Mononuclear cell (primary cell): ENCODE results near the gene SRRM2. TPM values are rescaled to one million over a fixed set of nuclear protein-coding genes. Genes with fewer than 3 reads are reported as not detected.

Experiments used
- H3K27me3 ChIP-seq: 2 replicates; pipeline ENCODE4 v1.6.0; 2011; ENCODE audit warnings: low read length, control low read depth; ENCODE audit not compliant: insufficient read depth
- H3K4me1 ChIP-seq: 2 replicates; pipeline ENCODE4 v1.5.1; 2011; ENCODE audit warnings: mild to moderate bottlenecking, low read length, control low read depth; ENCODE audit not compliant: insufficient read depth
- H3K4me3 ChIP-seq: 2 replicates; pipeline ENCODE4 v1.5.1; 2011; ENCODE audit warnings: mild to moderate bottlenecking, low read length, moderate library complexity
- H3K9me3 ChIP-seq: 2 replicates; pipeline ENCODE4 v1.5.1; 2011; ENCODE audit warnings: low read depth, mild to moderate bottlenecking, control low read depth, low read length
- total RNA-seq: library from RNA; depleted of rRNA; stranded (reverse); fragments of >200 nt; gene quantifications from one replicate; pipeline ENCODE4 v1.2.3, GENCODE V29; 2012

Gene SRRM2
- total RNA-seq, 1 donor = 195 TPM

DNA sequence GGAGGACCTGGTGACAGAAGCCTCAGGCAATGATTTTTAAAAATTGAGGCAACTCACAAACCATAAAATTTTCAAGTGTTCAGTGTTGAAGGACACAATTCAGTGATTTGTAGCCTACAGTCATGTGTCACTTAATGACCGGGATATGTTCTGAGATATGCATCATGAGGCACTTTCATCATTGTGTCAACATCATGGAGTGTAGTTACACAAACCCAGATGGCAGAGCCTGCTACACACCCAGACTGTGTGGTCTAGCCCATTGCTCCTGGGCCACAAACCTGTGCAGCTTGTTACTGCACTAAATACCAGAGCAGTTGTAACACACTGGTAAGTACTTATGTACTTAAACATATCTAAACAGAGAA, 47.4 kb downstream of the SRRM2 start:
- H3K27me3 ChIP-seq = no peaks in the 10 kb centered on the region
- H3K9me3 ChIP-seq = peaks cover 11% of the 10 kb centered on the region
- peaks cover 15% of the 10 kb centered on the region for H3K4me1 ChIP-seq
- H3K4me3 ChIP-seq = no peak overlapping the region

DNA sequence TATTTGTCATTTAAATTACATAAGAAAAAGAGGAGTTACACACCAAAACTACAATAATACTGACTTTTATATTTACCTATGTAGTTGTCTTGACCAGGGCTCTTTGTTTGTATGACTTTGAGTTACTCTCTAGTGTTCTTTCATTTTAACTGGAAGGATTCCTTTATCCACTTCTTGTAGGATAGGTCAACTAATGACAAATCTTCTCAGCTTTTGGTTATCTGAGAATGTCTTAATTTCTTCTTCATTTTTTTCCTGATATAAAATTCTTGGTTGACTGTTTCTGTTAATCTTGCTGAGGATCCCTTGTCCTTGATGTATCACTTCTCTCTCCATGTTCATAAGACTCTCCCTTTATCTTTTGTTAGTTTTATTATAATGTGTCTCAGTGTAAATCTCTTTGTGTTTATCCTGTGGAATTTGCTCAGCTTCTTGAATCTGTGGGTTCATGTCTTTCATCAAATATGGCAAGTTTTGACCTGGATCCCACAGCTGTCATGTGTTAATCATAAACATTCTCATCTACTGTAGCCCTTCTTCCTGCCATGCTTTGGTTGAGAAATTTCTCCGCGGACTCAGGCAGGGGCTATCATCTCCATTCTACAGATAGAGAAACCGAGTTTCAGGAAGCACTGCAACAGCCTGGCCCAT, 51.2 kb downstream of the SRRM2 start:
- H3K4me3 ChIP-seq = no peak overlapping the region
- H3K27me3 ChIP-seq = no peaks in the 10 kb centered on the region
- peaks cover 11% of the 10 kb centered on the region for H3K9me3 ChIP-seq
- H3K4me1 ChIP-seq = no peaks in the 10 kb centered on the region

DNA sequence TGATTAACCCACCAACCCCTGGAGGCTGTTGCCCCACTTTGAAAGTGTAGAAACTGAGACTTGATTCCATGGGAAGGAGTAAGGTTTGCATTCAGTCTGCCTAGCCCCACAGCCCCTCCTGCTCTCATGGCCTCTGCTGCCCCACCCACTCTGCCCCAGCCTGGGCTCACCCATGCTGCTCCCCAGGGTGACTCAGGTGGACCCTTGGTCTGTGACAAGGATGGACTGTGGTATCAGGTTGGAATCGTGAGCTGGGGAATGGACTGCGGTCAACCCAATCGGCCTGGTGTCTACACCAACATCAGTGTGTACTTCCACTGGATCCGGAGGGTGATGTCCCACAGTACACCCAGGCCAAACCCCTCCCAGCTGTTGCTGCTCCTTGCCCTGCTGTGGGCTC, 52.3 kb downstream of the SRRM2 start:
- H3K27me3 ChIP-seq = no peaks in the 10 kb centered on the region
- H3K9me3 ChIP-seq = peaks cover 11% of the 10 kb centered on the region
- H3K4me1 ChIP-seq = no peaks in the 10 kb centered on the region
- H3K4me3 ChIP-seq = no peak overlapping the region

DNA sequence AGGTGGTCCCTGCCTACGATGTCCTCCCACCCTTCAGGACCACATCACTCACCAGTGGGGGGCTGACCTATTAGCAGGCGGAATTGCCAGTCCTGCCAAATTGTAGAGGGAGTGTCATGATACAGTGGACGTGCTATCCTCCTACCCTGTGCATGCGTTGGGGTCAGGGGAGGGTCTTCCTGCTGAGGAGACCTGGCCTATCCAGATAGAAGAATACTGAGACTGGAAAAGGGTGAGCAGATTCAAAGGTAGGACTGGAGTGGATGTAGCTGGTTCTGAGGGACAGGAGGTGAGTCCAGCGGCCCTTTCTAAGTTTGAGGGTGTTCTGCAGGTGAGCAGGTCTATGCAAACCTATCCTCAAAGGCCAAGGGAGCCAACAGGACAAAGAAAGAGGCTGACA, 53.8 kb downstream of the SRRM2 start:
- H3K27me3 ChIP-seq = no peaks in the 10 kb centered on the region
- no peak overlapping the region for H3K4me3 ChIP-seq
- peaks cover 11% of the 10 kb centered on the region for H3K9me3 ChIP-seq
- no peaks in the 10 kb centered on the region for H3K4me1 ChIP-seq

DNA sequence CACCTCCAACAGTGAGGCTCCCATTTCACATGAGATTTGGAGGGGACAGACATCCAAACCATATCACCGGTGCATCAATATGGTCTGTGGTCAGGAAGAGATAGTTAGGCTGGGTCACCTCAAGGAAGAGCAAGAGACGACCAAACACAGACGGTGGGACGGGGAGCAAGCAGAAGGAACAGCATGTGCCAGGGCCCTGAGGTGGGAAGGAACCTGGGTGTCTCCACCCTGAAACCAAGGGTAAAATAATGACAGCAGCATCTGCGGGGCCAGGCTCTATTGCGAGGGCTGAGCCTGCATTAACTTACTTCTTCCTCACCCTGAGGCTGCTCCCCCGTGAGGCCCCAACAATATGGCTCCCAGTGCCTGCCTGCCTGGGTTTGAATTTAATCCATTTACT, 55.7 kb downstream of the SRRM2 start:
- H3K9me3 ChIP-seq = peaks cover 11% of the 10 kb centered on the region
- no peaks in the 10 kb centered on the region for H3K4me1 ChIP-seq
- H3K4me3 ChIP-seq = no peak overlapping the region
- no peaks in the 10 kb centered on the region for H3K27me3 ChIP-seq

DNA sequence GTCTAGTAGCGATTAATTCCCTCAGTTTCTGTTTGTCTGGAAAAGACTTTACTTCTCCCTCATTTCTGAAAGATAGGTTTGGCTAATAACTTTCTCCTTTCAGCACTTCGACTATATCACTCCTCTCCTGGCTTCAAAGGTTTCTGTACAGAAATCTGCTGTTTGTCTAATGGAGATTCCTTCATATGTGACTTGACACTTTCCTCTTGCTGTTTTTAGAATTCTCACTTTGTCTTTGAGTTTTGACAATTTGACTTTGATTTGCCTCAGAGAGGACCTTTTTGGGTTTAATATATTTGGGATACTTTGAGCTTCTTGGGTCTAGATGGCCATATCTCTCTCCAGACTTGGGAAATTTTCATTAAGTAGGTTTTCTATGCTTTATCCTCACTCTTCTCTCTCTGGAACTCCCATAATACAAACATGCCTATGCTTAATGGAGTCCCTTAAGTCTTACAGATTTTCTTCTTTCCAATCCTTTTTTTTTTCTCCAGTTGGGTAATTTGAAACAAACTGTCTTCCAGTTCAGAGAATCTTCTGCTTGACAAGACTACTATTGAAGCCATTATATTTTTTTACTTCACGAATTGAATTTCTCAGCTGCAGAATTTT, 56.8 kb downstream of the SRRM2 start:
- H3K27me3 ChIP-seq = no peaks in the 10 kb centered on the region
- peaks cover 1% of the 10 kb centered on the region for H3K9me3 ChIP-seq
- H3K4me3 ChIP-seq = no peak overlapping the region
- H3K4me1 ChIP-seq = no peaks in the 10 kb centered on the region

DNA sequence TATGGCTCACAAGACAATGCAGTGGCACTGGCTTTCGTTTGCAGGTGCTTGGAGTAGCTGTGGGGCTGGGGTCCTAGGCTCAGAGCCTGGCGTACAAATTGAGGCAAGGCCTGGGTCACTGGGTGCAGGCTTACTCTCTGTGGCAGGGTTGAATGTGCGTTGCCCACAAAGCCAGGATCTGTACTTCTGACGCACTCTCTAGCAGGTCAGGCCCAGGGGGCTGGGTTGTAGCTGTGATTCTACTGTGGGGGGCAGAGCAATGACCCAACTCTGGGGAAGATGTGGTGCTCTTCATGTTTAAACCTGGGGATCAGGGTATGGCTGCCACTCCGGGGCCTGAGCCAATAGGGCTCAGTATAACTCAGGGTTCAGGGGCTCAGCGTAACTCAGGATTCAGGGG, 58.2 kb downstream of the SRRM2 start:
- no peaks in the 10 kb centered on the region for H3K27me3 ChIP-seq

DNA sequence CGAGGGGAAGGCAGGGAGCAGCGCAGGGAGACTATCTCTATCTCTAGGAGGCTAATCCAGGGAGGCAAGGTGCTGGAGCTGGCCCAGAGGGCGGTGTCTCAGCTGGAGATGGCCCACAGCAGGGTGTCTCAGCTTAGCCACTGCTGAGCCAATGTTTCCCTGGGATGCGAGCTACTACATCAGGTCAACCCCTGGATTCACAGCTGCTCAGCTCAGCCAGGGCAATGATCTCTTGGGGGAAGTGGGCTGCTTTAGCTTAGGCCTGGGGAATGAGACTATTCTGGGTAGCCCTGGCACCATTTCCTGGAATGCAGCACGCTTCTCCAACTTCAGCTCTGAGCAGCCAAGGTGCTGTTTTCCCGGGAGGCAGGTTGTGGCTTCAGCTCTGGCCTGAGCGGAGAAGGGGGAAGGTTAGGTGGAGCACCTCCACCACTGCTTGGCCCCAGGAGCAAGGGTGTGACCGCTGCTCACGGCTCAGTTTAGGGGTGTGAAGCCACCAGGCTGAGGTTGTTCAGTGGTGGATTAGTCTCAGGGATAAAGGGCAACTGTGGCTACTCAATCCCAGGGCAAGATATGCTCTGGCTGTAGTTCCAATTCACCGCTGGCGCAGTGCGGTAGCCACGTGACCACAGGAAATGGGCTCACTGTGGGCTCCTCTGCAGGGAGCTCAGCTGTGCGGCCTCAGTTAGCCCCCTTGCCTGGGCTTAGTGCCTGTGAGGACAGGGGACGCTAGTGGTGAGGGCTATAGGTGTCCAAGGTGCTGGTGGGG, 59.4 kb downstream of the SRRM2 start:
- Histone ChIP-seq H3K4me3 (no peak overlapping the region), H3K27me3 (no peaks in the 10 kb centered on the region), H3K9me3 (no peaks in the 10 kb centered on the region)

More for the DNA sequence above, 58.2 kb downstream of the SRRM2 start:
- Histone ChIP-seq H3K4me3 (no peak overlapping the region), H3K9me3 (no peaks in the 10 kb centered on the region), H3K4me1 (no peaks in the 10 kb centered on the region)

DNA sequence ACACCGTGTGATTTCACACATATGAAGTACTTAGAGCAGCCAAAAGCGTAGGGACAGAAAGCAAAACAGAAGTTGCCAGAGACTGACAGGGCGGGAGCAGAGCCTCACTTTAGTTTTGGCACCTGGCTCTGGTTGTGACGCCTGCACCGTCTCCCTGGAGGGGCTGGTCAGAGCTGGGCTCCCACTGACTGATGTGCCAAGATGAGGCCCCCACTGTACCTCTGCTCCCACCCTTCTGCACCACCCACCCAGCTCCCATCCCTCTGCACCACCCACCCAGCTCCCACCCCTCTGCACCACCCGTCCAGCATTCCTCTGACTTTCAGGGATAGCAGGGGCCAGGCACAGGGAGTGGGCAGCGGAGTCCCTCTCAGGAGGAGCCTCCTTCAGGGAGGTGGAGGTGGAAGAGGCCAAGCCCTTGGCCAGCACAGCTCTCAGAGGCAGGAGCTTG, 61.4 kb downstream of the SRRM2 start:
- Histone ChIP-seq H3K9me3 (no peaks in the 10 kb centered on the region), H3K27me3 (no peaks in the 10 kb centered on the region), H3K4me1 (no peaks in the 10 kb centered on the region), H3K4me3 (no peak overlapping the region)

More for the DNA sequence above, 59.4 kb downstream of the SRRM2 start:
- H3K4me1 ChIP-seq = no peaks in the 10 kb centered on the region

DNA sequence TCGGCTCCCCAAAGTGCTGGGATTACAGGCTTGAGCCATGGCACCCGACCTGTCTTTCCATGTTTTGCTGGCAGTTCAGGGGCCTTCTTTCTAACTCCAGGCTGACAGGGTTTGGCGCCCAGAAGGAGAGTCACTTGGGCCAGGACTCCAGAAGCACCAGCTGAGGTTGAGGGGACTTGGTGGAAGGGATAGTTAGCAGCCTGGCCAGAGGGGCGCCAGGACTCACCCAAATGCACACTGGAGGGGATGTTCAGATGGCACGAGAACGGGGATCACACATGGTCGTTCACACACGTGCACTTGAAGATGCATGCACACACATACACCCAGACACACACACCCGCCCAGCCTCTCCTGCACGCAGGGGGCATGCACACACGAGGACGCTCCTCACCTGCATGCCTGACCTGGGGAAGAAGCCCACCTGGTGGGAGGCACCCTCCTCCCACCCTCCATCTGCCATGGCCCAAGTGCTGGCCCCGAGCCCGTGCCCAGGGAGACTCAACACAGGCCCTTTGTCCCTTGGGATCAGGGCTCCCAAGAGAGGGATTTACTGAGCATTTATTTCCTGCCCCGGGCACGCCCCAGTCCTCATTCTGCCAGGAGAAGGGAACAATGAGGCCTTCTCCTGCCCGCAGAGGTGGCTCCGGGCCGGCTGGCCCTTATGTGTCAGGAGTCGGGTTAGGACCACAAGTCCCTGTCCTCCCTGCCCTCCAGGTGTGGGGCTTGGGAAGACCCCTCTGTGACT, 62.3 kb downstream of the SRRM2 start:
- H3K27me3 ChIP-seq = no peaks in the 10 kb centered on the region

DNA sequence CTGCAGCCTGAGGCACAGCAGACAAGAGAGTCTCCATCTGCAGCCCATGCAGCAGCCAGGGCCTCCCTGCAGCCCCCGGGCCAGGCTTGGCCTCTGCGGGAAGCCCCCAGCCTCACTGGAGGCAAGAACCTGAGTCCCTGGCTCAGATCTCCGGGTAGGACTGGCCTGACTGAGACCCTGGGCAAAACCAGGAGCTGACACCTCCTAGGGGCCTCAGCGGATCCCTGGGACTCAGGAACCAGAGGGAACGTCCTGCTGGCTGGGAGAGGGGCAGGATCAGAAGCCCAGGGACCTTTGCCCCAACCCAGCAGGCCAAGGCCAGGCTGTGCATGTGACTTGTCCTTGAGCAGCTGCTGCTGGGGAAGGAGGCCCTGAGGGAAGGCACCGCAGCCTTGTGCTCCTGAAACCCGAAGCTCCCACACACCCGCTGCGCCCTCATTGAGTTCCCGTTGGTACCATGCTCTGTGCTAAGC, 62.9 kb downstream of the SRRM2 start:
- Histone ChIP-seq H3K4me3 (no peak overlapping the region), H3K27me3 (no peaks in the 10 kb centered on the region), H3K4me1 (no peaks in the 10 kb centered on the region), H3K9me3 (no peaks in the 10 kb centered on the region)

More for the DNA sequence above, 62.3 kb downstream of the SRRM2 start:
- no peaks in the 10 kb centered on the region for H3K4me1 ChIP-seq
- no peak overlapping the region for H3K4me3 ChIP-seq
- no peaks in the 10 kb centered on the region for H3K9me3 ChIP-seq

DNA sequence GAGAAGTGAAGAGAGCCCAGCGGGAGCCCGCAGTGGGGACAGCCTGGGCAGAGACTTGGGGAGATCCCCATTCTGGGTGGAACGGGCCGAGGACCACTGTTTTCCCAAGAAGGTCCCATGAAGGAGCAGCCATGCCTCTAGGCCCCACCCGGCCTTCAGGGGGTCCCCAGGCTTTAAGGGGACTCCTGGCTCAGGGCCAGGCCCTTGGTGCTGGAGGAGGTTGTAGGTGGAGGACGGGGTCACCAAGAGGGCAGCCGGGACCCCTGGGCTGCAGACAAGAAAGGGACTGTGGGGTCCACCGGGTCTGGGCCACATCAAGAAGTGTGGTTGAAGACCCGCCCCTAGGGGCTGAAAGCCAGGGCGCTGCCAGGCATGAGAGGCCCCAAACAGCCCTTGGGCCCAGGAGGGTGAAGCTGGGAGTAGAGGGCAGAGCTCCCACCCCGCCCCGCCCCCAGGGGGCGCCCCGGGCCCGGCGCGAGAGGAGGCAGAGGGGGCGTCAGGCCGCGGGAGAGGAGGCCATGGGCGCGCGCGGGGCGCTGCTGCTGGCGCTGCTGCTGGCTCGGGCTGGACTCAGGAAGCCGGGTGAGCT, 64.4 kb downstream of the SRRM2 start, which contains the start of gene PRSS21:
PRSS21 (plus strand) TSS at position 487 of the 589 bp plus-strand sequence; CDS start at position 519, 32 bp downstream.
- Histone ChIP-seq H3K9me3 (no peaks in the 10 kb centered on the region), H3K4me3 (no peak within 1 kb of the TSS), H3K4me1 (no peaks in the 10 kb centered on the region), H3K27me3 (no peaks in the 10 kb centered on the region)

DNA sequence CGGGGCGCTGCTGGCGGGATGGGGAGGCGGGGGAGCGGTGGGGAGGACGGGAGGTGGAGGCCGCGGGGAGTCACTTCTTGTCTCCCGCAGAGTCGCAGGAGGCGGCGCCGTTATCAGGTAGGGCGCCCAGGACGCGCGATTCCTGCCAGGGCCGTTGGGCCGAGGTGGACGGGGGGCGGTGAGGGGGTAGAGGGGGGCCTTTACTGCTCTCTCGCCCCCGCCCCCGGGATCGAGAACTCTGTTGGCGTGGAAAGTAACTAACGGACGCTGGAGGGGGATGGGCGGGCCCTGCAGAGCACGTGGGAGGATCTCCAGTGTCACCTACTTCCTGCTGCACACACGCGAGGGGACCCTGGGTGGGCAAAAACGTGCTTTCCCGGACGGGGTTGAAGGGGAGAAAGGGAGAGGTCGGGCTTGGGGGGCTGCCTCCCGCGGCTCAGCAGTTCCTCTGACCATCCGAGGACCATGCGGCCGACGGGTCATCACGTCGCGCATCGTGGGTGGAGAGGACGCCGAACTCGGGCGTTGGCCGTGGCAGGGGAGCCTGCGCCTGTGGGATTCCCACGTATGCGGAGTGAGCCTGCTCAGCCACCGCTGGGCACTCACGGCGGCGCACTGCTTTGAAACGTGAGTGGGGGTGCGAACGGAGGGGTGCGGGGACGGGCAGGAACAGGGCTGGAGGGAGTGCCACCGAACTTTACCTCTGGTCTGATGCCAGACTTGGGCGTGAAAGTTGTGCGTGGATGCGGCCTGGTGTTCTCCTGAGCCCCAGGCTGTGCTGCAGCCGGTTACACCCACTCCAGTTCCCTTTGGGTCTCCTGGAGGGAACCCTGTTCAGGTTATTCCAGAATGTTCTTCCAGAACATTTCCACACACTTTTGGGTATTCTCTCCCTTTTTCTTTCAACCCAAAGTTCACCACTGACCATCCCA, 65.2 kb downstream of the SRRM2 start:
- Histone ChIP-seq H3K4me3 (no peak overlapping the region), H3K4me1 (no peaks in the 10 kb centered on the region), H3K27me3 (no peaks in the 10 kb centered on the region), H3K9me3 (no peaks in the 10 kb centered on the region)
